MM.1S (cell line): ENCODE data around the gene PDGFRB.

Experiments used
- DNase-seq: peaks from one replicate; pipeline ENCODE4 v3.0.0-alpha.2; 2015
- H2AFZ ChIP-seq: fragments of 300-600 bp; sonication (generic); 2 replicates; pipeline ENCODE4 v1.6.0; 2016; ENCODE audit warnings: antibody characterized with exemption, low read length
- H3F3A ChIP-seq: fragments of 300-600 bp; sonication (generic); 2 replicates; pipeline ENCODE4 v1.6.1; 2016; ENCODE audit warnings: mild to moderate bottlenecking, antibody characterized with exemption, low read length, moderate library complexity, mixed read lengths; ENCODE audit not compliant: insufficient read depth
- H3K27ac ChIP-seq: fragments of 300-600 bp; sonication (generic); 2 replicates; pipeline ENCODE4 v1.5.1; 2016; ENCODE audit warnings: mild to moderate bottlenecking, low read length
- H3K27me3 ChIP-seq: fragments of 300-600 bp; sonication (generic); replicated peaks from 2 replicates; pipeline ENCODE4 v1.6.0; 2016; ENCODE audit warnings: low read length; ENCODE audit not compliant: insufficient read depth
- H3K36me3 ChIP-seq: fragments of 300-600 bp; sonication (generic); replicated peaks from 2 replicates; pipeline ENCODE4 v1.6.1; 2016; ENCODE audit warnings: mild to moderate bottlenecking, low read length, mixed read lengths; ENCODE audit not compliant: insufficient read depth
- H3K4me1 ChIP-seq: fragments of 300-600 bp; sonication (generic); 2 replicates; pipeline ENCODE4 v1.6.1; 2016; ENCODE audit warnings: low read length, mixed read lengths
- H3K4me2 ChIP-seq: fragments of 300-600 bp; sonication (generic); 2 replicates; pipeline ENCODE4 v1.6.0; 2016; ENCODE audit warnings: low read depth, low read length
- H3K4me3 ChIP-seq: fragments of 300-600 bp; sonication (generic); 2 replicates; pipeline ENCODE4 v1.5.1; 2016; ENCODE audit warnings: low read length, mixed read lengths
- H3K79me2 ChIP-seq: fragments of 300-600 bp; sonication (generic); 2 replicates; pipeline ENCODE4 v1.6.1; 2016; ENCODE audit warnings: mixed run types, low read length, mixed read lengths
- H3K9ac ChIP-seq: fragments of 300-600 bp; sonication (generic); 2 replicates; pipeline ENCODE4 v1.6.1; 2016; ENCODE audit warnings: low read length, mixed read lengths
- H3K9me2 ChIP-seq: fragments of 300-600 bp; sonication (generic); replicated peaks from 2 replicates; pipeline ENCODE4 v1.6.1; 2016; ENCODE audit warnings: mild to moderate bottlenecking, low read length, mixed read lengths; ENCODE audit not compliant: insufficient read depth
- H3K9me3 ChIP-seq: fragments of 300-600 bp; sonication (generic); replicated peaks from 2 replicates; pipeline ENCODE4 v1.6.1; 2016; ENCODE audit warnings: mild to moderate bottlenecking, low read length, mixed read lengths; ENCODE audit not compliant: insufficient read depth
- H4K20me1 ChIP-seq: fragments of 300-600 bp; sonication (generic); 2 replicates; pipeline ENCODE4 v1.6.1; 2016; ENCODE audit warnings: mild to moderate bottlenecking, low read length, moderate library complexity, mixed read lengths; ENCODE audit not compliant: insufficient read depth
- EZH2 ChIP-seq: fragments of 300-600 bp; sonication (generic); optimal IDR thresholded peaks from 2 replicates; pipeline ENCODE3; 2017; ENCODE audit warnings: low read depth, mild to moderate bottlenecking, antibody characterized with exemption, low read length, mixed read lengths
- EZH2phosphoT487 ChIP-seq: fragments of 300-600 bp; sonication (generic); IDR thresholded peaks from 2 replicates; pipeline ENCODE4 v1.6.1; 2018; ENCODE audit warnings: antibody characterized with exemption, low read length
- TF ChIP-seq, protein P1 (sequence below): fragments of 300-600 bp; sonication (generic); IDR thresholded peaks from 2 replicates; pipeline ENCODE4 v1.5.1; 2016; ENCODE audit warnings: antibody characterized with exemption, low read length, mixed read lengths

The PDGFRB gene

DNA sequence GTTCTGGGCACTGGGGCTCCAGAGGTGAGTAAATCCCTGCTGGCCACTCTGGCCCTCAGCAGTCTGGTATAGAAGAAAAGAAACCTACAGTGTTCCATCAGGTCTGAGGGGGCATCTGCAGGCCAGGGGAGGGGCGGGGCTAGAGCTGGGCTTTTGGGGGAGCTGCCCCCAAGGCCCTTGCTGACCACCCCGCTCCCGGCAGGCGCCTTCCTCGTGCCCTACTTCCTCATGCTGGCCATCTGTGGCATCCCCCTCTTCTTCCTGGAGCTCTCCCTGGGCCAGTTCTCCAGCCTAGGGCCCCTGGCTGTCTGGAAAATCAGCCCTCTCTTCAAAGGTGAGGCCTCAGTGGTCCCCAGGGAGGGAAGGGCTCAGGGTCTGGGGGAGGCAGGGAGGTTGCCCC, 40.9 kb upstream of the PDGFRB start:
- no peaks in the 10 kb centered on the region for H3K9me3 ChIP-seq
- TF ChIP-seq EZH2 = no peak
- no peaks in the 10 kb centered on the region for H3K79me2 ChIP-seq
- H3K27me3 ChIP-seq = peaks cover 32% of the 10 kb centered on the region
- no peaks in the 10 kb centered on the region for H3K9me2 ChIP-seq
- no peak overlapping the region for H3K4me2 ChIP-seq
- no peak overlapping the region for H3K4me3 ChIP-seq
- no peaks in the 10 kb centered on the region for H4K20me1 ChIP-seq
- no peak overlapping the region for H3K9ac ChIP-seq
- DNase-seq = no peak
- no peak overlapping the region for H2AFZ ChIP-seq
- H3K36me3 ChIP-seq = no peaks in the 10 kb centered on the region
- no peaks in the 10 kb centered on the region for H3K4me1 ChIP-seq
- no peaks in the 10 kb centered on the region for H3F3A ChIP-seq
- H3K27ac ChIP-seq = no peak overlapping the region

- no peaks in the 10 kb centered on the region for H3K79me2 ChIP-seq
- H3K4me3 ChIP-seq = no peak overlapping the region
- no peaks in the 10 kb centered on the region for H3K9me3 ChIP-seq
- no peak overlapping the region for H3K27ac ChIP-seq
- TF ChIP-seq, protein P1, sequence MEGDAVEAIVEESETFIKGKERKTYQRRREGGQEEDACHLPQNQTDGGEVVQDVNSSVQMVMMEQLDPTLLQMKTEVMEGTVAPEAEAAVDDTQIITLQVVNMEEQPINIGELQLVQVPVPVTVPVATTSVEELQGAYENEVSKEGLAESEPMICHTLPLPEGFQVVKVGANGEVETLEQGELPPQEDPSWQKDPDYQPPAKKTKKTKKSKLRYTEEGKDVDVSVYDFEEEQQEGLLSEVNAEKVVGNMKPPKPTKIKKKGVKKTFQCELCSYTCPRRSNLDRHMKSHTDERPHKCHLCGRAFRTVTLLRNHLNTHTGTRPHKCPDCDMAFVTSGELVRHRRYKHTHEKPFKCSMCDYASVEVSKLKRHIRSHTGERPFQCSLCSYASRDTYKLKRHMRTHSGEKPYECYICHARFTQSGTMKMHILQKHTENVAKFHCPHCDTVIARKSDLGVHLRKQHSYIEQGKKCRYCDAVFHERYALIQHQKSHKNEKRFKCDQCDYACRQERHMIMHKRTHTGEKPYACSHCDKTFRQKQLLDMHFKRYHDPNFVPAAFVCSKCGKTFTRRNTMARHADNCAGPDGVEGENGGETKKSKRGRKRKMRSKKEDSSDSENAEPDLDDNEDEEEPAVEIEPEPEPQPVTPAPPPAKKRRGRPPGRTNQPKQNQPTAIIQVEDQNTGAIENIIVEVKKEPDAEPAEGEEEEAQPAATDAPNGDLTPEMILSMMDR = no peak
- TF ChIP-seq EZH2phosphoT487 (no peak), EZH2 (no peak)
- H2AFZ ChIP-seq = no peak overlapping the region
- H3K27me3 ChIP-seq = peaks cover 32% of the 10 kb centered on the region
- H3K9me2 ChIP-seq = no peaks in the 10 kb centered on the region
- no peaks in the 10 kb centered on the region for H3F3A ChIP-seq
- H3K9ac ChIP-seq = no peak overlapping the region
- no peaks in the 10 kb centered on the region for H3K4me1 ChIP-seq
- no peaks in the 10 kb centered on the region for H4K20me1 ChIP-seq
- no peaks in the 10 kb centered on the region for H3K36me3 ChIP-seq
- no peak overlapping the region for H3K4me2 ChIP-seq
- no peak for DNase-seq
These were observed 40.3 kb upstream of the PDGFRB start for GRCh38 chr5:150195736-150196485.

- Histone ChIP-seq H3K4me1 (no peaks in the 10 kb centered on the region), H3K27ac (no peak overlapping the region), H3K9ac (no peak overlapping the region), H4K20me1 (no peaks in the 10 kb centered on the region), H3K4me2 (no peak overlapping the region), H3K27me3 (peaks cover 40% of the 10 kb centered on the region), H3K9me3 (no peaks in the 10 kb centered on the region), H3K36me3 (no peaks in the 10 kb centered on the region), H3K4me3 (no peak overlapping the region), H3F3A (no peaks in the 10 kb centered on the region), H2AFZ (no peak overlapping the region), H3K79me2 (no peaks in the 10 kb centered on the region), H3K9me2 (no peaks in the 10 kb centered on the region)
- DNase-seq = no peak
- TF ChIP-seq EZH2phosphoT487 = no peak
- TF ChIP-seq, protein P1 = no peak
- TF ChIP-seq EZH2 = no peak
These were observed 36.8 kb upstream of the PDGFRB start for GRCh38 chr5:150192462-150192861.

- H3K79me2 ChIP-seq = no peaks in the 10 kb centered on the region
- H3K9ac ChIP-seq = no peak overlapping the region
- no peak overlapping the region for H3K4me3 ChIP-seq
- no peaks in the 10 kb centered on the region for H3F3A ChIP-seq
- no peak overlapping the region for H3K27ac ChIP-seq
- peaks cover 40% of the 10 kb centered on the region for H3K27me3 ChIP-seq
- H3K9me3 ChIP-seq = no peaks in the 10 kb centered on the region
- DNase-seq = no peak
- H4K20me1 ChIP-seq = no peaks in the 10 kb centered on the region
- no peaks in the 10 kb centered on the region for H3K4me1 ChIP-seq
- H3K9me2 ChIP-seq = no peaks in the 10 kb centered on the region
- no peaks in the 10 kb centered on the region for H3K36me3 ChIP-seq
- TF ChIP-seq EZH2 = no peak
- no peak for TF ChIP-seq EZH2phosphoT487
- TF ChIP-seq, protein P1 = no peak
- no peak overlapping the region for H3K4me2 ChIP-seq
- H2AFZ ChIP-seq = no peak overlapping the region
These were observed 35.3 kb upstream of the PDGFRB start for GRCh38 chr5:150190987-150191386.
